Measurements from ENCODE around the gene ATE1.
"Not testable (repeated sequence)": the region's sequence is repeated elsewhere in the genome, so short reads cannot be mapped to it uniquely, and the experiment has no call there.

ATE1 gene

DNA sequence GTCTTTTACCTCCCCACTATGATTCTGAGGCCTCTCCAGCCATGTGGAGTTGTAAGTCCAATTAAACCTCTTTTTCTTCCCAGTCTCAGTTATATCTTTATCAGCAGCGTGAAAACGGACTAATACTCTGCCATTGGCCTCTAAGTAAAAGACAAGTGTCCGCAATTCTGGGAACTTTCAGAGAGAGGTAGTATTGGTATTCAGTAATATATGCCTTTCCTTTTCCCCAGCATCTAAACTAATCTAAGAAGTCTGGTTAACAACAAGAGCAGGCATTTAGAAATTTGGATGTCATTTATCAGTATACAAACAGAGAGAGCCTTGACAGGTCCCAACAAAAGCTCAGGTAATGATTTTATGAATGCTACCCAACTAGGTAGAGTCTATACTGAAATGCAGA lies 95.2 kb downstream of the ATE1 start:
- DNase-seq (ENCODE audit: low read depth in 2 of 2) = no peak

DNA sequence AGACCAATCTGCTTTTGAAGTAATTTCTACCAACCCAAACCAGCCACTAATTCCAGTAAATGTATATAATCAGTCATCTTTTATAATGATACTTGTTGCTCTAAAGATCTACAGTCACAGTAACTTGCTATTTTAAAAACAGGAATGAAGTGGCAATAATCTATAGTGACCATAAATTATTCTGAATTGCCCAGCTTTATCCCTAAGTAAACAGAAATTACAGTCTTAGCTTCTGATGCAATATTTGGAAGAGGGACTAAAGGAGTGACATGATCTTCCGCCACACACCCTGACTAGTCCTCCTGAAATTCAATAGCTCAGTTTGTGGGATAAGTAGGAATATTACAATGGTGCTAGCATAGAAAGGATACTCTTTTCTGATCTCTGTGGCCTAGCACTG lies 96.1 kb downstream of the ATE1 start:
- no peak for DNase-seq (ENCODE audit: low read depth in 2 of 2)

DNA sequence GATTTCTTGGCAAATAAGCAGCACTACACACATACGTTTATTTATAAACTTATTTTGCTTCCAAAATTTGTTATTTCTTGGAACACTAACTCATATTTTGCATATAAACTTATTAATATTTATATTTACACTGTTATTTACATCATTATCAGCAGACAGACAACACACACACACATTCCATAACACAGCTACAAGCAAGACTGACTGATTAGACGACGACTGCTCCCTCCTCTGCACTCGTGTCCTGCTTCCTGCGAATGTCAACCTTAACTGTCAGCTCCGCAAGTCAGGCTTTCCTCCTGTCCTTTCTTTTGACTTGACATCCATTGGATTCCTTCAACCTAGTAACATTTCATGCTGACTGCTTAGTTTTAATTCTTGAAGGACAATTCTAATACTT lies 96.6 kb downstream of the ATE1 start:
- no peak for DNase-seq (ENCODE audit: low read depth in 2 of 2)

DNA sequence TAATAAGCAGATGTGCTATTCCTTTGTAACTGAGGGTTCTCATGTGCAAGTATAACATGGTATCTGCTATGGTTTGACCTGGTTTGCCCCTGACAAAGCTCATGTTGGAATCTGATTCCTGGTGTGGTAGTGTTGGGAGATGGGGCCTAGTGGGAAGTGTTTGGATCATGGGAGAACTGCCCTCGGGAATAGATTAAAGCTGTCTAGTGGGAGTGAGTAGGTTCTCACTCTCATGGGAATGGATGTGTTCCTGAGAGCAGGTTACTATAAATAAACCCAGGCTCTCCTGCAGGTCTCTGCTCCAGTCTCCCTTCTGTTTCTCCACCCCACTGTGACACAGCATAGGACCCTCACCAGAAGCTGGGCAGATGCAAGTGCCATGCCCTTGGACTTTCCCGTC lies 97.7 kb downstream of the ATE1 start:
- DNase-seq (ENCODE audit: low read depth in 2 of 2) = no peak

DNA sequence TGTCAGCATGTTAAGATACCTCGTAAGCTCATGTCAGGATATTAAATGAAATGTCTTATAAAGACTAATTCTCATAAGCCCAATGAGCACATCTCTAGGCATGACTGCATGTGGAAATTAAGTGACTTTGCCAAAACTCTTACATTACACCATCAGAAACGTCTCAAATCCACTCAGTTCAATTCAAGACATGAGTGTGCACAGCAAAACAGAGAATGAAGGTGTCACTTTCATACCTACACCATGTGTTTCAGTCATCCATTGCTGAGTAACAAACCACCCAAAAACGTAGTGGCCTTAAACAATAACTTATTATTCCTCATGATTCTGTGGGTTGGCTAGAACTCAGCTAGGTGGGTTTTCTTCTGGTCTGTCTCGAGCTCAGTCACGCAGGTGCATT lies 99.8 kb downstream of the ATE1 start:
- no peak for DNase-seq (ENCODE audit: low read depth in 2 of 2)

DNA sequence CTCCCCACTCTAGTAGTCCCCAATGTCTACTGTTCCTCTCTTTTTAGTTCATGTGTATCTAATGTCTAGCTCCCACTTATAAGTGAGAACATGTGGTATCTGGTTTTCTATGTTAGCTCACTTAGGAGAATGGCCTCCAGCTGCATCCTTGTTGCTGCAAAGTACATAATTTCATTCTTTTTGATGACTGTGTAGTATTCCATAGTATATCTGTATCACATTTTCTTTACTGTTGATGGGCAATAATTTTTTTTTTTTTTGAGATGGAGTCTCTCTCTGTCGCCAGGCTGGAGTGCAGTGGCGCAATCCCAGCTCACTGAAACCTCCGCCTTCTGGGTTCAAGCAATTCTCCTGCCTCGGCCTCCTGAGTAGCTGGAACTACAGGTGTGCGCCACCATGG lies 101.1 kb downstream of the ATE1 start:
- not testable (repeated sequence) for DNase-seq (ENCODE audit: low read depth in 2 of 2)

DNA sequence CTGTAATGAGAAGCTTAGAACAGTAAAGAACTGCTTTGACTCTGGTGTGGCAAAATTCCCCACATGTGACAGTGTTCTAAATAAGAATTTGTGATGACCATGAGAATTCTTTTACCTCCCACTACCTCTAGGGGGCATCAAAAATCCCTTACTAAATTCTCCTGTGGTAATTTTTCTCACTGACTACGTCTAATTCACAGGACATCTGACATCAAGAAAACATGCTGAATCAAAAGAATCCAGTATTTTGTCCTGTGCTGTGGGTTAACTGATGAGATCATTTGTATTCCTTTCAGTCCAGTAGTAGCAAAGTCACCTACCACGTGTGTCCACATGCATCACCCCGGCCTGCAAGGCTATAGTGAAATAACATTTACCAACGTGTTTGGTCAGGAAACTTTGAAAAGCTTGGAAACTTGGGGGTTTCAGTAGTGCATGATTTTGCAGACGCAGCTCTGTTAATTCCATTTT lies 103.8 kb downstream of the ATE1 start:
- DNase-seq (ENCODE audit: low read depth in 2 of 2) = no peak

DNA sequence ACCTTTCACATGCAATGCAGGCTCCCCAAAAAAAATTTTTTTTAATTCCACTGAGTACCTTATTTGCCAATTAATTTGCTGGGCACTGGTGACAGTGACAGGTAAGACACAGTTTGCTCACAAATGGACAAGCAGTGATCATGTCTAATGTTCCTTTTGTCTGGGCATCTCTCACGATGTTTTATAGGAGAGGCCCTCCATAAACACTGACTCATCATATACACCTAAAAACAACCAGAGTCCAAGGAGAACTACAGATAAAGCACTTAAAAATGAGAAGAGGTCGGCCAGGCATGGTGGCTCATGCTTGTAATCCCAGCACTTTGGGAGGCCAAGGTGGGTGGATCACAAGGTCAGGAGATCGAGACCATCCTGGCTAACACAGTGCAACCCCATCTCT lies 105.1 kb downstream of the ATE1 start:
- DNase-seq (ENCODE audit: low read depth in 2 of 2) = no peak

DNA sequence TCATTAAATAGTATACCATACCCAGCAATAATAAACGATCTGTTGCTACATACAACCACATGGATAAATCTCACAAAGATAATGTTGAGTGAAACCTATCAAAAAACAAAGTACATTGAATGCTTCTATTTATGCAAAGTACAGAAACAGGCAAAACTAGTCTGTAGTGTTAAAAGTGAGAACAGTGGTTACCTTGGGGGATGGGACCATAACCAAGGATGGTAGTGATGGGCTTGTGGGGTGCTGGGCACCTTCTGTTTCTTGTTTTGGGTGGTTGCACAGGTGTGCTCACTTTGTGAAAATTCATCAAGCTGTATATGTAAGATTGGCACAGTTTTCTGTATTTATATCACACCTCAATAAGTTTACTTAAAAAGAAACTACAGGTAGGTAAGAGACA lies 105.7 kb downstream of the ATE1 start:
- no peak for DNase-seq (ENCODE audit: low read depth in 2 of 2)

DNA sequence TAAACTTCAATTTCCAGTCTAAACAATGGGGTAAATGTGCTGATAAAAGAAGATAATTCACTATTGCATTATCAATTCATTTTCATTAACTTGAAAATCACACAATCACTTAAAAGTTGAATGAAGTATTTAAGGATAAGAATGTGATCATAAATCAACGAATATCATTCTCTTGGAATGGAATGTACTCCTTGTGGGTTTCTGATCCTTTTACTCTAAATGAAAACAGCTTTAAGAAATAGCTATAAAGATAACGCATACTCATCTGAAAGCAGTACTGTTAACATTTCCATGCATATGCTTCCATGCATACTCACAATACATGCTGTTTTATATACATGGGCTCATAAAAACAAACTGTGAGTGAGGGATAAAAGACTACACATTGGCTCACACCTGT lies 108.8 kb downstream of the ATE1 start:
- no peak for DNase-seq (ENCODE audit: low read depth in 2 of 2)

DNA sequence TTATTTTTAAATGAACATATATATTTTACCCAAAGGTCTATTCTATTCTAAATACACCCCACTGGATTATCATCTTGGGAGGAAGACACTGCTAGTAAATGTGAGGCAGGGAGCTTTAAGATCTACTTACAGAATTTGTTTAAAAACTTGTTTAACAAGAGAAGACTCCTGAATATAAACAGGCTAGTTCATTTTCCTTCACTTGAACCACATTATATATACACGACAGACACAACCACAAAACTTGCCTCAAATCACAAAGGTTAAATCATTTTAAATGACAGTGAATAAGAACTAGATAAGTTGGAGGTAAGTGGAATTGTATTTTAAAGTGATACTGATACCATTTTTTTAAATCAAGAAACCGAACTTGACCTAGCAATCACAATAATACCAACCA lies 109.2 kb downstream of the ATE1 start:
- DNase-seq (ENCODE audit: low read depth in 2 of 2) = no peak

DNA sequence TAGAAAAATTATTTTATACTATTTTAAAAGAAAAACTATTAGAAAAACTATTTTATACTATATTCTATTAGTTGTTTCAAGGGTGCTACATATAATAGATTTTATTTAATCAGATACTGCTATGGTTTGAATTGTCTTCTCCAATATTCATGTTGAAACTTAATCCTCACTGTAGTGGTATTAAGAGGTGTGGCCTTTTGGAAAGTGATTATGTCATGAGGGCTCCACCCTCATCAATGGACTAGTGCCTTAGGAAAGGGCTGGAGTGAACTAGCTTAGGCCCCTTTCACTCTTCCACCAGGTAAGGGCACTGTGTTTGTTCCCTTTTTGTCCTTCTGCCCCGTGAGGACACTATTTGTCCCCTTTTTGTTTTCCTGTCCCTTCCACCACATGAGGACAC lies 111.6 kb downstream of the ATE1 start:
- no peak for DNase-seq (ENCODE audit: low read depth in 2 of 2)

DNA sequence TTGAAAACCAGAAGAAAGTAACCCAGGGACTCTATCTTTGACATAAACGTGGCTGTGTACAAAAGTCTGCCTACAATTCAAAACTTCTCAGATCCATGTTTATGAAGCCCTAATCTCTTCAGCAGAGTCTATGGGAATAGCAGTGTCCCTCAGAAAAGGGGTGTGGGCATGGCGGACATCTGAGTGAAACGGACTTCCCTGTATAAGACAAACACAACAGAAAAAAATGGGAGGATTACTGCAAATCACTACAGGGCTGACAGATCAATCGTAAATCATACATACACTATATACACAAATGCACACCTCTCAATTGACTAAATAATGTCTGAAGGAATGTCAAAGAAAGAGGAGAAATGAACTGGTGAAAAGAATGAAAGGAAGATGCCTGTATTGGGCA lies 114.0 kb downstream of the ATE1 start:
- DNase-seq (ENCODE audit: low read depth in 2 of 2) = no peak

DNA sequence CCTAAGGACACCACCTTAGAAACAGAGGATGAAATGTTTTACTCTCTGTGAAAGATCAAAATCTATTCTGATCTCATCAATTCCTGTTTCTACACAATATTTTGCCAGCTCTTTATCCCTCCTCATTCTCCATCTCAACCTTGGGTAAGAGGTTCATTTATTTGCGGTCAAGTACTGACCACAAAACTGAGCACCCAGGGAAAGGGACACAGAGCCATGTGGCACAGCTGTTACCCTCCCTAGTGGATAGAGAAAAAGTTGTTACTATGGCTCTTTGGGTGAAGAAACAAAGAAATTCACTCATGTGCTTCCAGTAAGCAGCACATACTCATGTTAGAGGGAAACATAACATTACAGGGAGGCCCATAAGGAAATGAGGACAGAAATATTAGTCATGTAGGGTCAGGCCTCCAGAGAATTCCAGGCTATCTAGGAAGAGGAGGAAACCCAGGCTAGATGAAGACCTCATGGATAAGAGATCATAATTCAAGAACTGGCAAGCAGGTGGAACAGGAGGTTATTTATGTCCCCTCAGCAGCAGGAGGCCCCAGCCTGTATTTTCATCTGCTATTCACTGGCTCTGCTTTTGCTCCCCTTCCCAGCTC lies 114.5 kb downstream of the ATE1 start:
- no peak for DNase-seq (ENCODE audit: low read depth in 2 of 2)

DNA sequence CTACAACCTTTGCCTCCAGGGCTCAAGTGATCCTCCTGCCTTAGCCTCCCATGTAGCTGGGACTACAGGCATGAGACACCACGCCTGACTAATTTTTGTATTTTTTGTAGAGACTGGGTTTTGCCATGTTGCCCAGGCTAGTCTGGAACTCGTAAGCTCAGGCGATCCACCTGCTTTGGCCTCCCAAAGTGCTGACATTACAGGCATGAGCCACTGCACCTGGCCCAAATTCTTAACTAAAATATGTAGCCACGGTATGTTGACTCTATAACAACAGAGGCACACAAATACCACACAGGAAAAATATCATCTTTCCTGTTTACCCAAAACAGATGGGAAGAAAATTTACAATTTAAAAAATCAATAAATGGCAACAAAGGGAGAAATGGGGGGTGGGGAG lies 115.8 kb downstream of the ATE1 start:
- no peak for DNase-seq (ENCODE audit: low read depth in 2 of 2)

DNA sequence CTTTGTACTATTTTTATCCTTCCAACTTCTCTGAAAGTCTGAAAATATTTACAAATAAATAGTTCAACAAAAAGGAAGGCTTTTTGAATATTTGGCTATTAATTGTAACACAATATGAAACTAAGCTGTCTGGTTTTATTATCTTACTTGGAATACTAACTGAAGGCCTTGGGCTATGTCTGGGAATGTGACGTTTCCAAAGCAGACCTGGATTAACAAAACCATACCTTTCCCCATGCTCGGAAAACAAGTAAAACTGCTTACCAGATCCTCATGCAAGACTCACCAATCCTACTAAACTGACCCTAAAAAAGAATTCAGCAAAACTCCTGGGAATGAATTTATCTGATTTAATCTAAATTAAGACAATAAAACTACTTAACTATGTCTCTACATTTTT lies 116.4 kb downstream of the ATE1 start:
- DNase-seq (ENCODE audit: low read depth in 2 of 2) = no peak

DNA sequence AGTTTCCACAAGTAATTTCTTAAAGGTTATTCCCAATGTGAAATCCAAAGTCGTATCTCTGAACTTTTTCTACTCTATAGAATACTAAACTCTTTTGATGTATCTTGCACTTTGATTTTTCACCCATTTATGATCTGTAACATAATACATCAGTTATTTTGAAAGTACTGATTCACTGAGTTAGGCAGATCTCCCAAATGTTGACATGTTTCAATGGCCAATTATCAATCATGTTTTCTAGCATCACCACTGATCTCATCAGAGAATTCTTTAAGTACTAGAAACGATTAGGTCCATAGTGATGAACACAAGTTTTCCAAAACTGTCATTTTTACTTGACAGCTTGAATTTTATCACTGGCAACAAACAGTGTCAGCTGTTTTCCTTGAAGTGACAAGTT lies 119.0 kb downstream of the ATE1 start:
- DNase-seq (ENCODE audit: low read depth in 2 of 2) = no peak

DNA sequence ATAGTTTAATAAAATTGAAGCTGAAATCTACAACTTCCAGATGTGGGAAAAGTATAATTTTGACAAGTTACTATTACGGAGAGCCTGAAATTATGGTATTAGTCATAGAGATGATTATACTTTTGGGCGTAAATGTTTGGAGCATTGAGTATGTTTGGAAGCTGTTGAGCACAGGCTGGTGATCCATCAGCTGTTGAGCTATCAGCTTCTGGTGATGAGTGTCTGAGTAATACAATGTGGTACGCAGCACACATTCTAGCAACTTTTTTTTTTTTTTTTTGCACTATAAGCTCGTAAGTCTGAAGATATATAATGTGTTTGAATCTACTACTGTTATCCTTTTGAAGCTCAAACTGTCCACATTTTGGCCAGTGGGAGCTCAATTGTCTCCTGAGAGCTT lies 123.4 kb downstream of the ATE1 start:
- no peak for DNase-seq (ENCODE audit: low read depth in 2 of 2)

DNA sequence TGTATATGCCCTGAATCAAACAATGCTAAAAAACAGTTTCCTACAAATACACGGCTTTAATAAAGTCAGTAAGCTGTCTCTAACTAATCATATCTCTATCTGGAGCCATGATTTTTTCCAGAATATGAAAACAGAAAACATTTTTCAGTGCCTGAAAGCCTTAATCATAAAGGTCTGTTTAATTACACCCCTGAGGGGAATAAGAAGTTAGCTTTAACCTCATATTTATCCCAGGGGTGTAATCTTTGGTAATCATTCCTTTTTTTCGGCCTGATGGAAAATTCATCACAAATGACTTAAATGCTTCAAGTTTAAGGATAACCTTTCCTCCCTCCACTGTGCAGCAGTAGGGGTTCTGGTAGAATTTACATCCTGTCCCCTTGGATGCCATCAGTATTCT lies 124.2 kb downstream of the ATE1 start:
- no peak for DNase-seq (ENCODE audit: low read depth in 2 of 2)

DNA sequence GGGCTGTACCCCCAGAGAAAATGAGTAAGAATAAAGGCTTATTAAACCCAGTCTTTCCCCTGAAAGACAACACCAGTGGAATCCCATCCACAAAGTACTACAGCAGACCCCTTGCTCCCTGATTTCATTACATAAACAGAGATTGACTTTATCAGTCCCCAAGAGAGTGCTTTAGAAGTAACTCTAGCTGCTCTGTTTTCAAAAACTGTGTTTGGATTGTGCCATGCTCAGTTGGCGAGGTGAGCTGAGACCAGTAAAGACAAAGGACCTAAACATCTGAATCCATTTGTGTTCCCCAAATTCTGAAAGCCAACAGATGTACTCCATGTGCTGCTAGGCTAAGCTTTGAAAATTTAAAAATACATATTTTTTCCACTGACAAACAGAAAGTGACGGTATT lies 127.0 kb downstream of the ATE1 start:
- DNase-seq (ENCODE audit: low read depth in 2 of 2) = no peak

DNA sequence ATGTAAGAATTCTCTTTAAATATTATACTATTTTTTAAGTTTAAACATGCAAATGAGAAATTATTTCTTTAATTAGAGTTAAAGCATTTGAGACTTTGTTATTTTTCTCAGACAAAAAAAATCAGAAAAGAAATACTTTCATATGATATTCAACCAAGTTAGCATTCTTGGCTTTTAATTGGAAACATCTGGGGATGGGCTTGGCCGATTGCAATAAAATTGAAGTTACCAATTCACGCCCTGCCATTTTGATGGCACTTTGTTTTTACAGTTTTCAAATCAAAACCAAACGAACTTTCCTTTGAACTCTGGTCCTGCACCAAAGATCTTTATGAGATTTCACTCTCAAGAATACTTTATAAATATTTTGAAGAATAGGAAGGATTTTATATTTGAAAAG lies 127.7 kb downstream of the ATE1 start:
- no peak for DNase-seq (ENCODE audit: low read depth in 2 of 2)

DNA sequence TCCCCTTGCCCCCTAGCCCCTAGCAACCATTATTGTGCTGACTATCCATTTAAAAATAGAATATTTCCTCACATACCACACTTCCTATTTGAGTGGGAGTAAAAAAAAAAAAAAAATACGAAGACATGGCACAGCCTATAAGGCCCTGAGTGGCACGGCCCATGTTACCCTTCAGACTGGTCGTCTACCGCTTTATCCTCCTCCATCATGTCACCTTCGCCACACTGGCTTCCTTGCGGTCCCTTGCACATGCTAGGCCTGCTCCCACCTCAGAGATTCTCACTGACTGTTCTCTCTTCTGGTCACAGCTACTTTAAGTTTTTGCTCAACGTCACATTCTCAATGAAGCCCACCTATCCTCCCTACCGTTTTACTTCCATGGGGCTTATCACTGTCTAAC lies 130.3 kb downstream of the ATE1 start:
- no peak for DNase-seq (ENCODE audit: low read depth in 2 of 2)

DNA sequence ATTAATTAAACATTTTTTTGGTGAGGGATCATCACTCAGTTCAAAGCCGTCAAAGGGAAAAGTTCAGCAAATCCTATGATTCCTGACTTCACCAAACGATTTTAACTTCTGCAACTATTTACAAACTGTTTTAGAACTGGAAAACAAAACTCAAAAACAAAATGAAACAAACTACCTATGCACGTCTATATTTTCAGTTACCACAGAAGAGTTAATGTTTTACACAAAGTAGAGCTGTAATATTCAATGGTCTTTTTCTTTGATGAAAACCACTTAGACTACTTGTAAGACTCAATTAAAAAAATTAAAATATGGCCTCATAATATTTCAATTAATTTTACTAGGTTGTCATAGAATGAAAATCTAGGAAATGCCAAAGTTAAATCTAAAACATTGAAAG lies 131.5 kb downstream of the ATE1 start:
- no peak for DNase-seq (ENCODE audit: low read depth in 2 of 2)

DNA sequence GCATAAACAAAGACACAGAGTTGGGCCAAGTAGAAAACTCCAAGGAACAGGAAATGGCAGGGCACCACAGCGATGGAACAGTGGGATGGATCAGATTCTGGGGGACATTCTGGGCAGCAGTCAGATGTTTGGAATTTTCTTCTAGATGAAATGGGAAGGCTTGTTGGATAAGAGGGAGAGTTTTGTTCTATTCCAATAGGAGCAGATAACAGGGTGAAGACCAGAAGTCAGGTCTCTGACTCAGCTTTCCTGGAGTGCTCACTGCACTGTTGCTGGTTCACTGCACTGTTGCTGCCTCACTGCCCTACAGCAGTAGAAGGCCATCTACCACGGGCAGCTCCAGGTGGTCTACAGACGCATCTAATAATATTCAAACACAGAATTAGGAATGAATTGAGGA lies 135.6 kb downstream of the ATE1 start:
- DNase-seq (ENCODE audit: low read depth in 2 of 2) = no peak

DNA sequence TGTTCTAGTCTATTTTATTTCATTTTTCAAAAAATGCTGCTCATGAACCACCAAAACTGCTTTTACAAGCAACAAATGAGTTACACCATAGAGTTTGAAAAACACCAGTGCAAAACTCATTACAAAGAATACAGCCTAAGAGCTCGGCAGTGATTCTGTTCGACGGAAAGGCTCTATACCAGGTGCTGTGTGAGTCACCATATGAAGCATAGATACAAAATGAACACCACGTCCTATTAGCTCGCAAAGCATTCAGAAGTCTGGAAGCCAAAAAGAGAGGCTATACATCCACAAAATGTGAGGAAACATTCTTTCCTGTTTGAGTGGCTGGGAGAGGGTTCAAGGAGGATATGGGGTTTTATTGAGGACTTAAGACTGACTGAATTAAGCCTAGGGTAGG lies 136.1 kb downstream of the ATE1 start:
- no peak for DNase-seq (ENCODE audit: low read depth in 2 of 2)
